PC-3 (cell line): ENCODE measurements around the gene XK. TPM values are rescaled to one million over a fixed set of nuclear protein-coding genes. Genes with fewer than 3 reads are reported as not detected.
"Not testable (repeated sequence)": the region's sequence is repeated elsewhere in the genome, so short reads cannot be mapped to it uniquely, and the experiment has no call there.

Source experiments
- ATAC-seq: fragments of 200-7000 bp; cut with Tn5 transposase; 2 replicates; pipeline ENCODE4 v1.9.1; 2020; ENCODE audit warnings: mild to moderate bottlenecking, moderate library complexity
- BruUV-seq: library from RNA; stranded (reverse); fragments of 400-500 nt; replicated peaks from 2 replicates; lab custom pipeline; 2021; lab: Mats Ljungman, UMichigan
- CTCF ChIA-PET: fragments of 300-600 bp; sonication (Branson Sonifier 250); formaldehyde crosslinking; loops from one replicate; lab custom pipeline; 2022; ENCODE audit warnings: antibody characterized with exemption; lab: Charles Lee
- POLR2A ChIA-PET: fragments of 300-600 bp; sonication (Branson Sonifier 250); formaldehyde crosslinking; loops from one replicate; lab custom pipeline; 2022; ENCODE audit warnings: antibody characterized with exemption; ENCODE audit not compliant: unreplicated experiment; lab: Charles Lee
- DNase-seq: peaks from one replicate; pipeline ENCODE4 v3.0.0-alpha.2; 2015
- H2AFZ ChIP-seq: fragments of 300-600 bp; sonication (generic); 2 replicates; pipeline ENCODE4 v1.6.0; 2016; ENCODE audit warnings: antibody characterized with exemption, low read length
- H3F3A ChIP-seq: fragments of 300-600 bp; sonication (generic); one replicate; pipeline ENCODE4 v1.6.0; 2017; ENCODE audit warnings: antibody characterized with exemption, low read length, control low read depth, mild to moderate bottlenecking; ENCODE audit not compliant: unreplicated experiment
- H3K27ac ChIP-seq: fragments of 300-600 bp; sonication (generic); 2 replicates; pipeline ENCODE4 v1.5.1; 2016; ENCODE audit warnings: mild to moderate bottlenecking, low read length
- H3K27me3 ChIP-seq: fragments of 300-600 bp; sonication (generic); 2 replicates; pipeline ENCODE4 v1.6.1; 2016; ENCODE audit warnings: low read length, mixed read lengths
- H3K36me3 ChIP-seq: fragments of 300-600 bp; sonication (generic); 2 replicates; pipeline ENCODE4 v1.6.1; 2016; ENCODE audit warnings: low read depth, mixed run types, low read length, mixed read lengths
- H3K4me1 ChIP-seq: fragments of 300-600 bp; sonication (generic); 2 replicates; pipeline ENCODE4 v1.5.1; 2016; ENCODE audit warnings: low read length; ENCODE audit not compliant: insufficient read depth
- H3K4me2 ChIP-seq: fragments of 300-600 bp; sonication (generic); 2 replicates; pipeline ENCODE4 v1.6.0; 2016; ENCODE audit warnings: low read length
- H3K4me3 ChIP-seq: fragments of 300-600 bp; sonication (generic); 2 replicates; pipeline ENCODE4 v1.5.1; 2016; ENCODE audit warnings: mild to moderate bottlenecking, low read length, mixed read lengths
- H3K79me2 ChIP-seq: fragments of 300-600 bp; sonication (generic); 2 replicates; pipeline ENCODE4 v1.6.1; 2017; ENCODE audit warnings: low read length, mixed read lengths
- H3K9ac ChIP-seq: fragments of 300-600 bp; sonication (generic); 2 replicates; pipeline ENCODE4 v1.6.0; 2016; ENCODE audit warnings: mild to moderate bottlenecking, low read length
- H3K9me2 ChIP-seq: fragments of 300-600 bp; sonication (generic); replicated peaks from 2 replicates; pipeline ENCODE4 v1.6.1; 2016; ENCODE audit warnings: mixed run types, low read length, mixed read lengths
- H3K9me3 ChIP-seq: fragments of 300-600 bp; sonication (generic); 2 replicates; pipeline ENCODE4 v1.6.1; 2016; ENCODE audit warnings: low read length, mixed read lengths
- H4K20me1 ChIP-seq: fragments of 300-600 bp; sonication (generic); 2 replicates; pipeline ENCODE4 v1.6.1; 2016; ENCODE audit warnings: low read length, mixed read lengths
- EZH2 ChIP-seq: fragments of 300-600 bp; sonication (generic); IDR thresholded peaks from one replicate; pipeline ENCODE4 v1.6.1; 2017; ENCODE audit warnings: antibody characterized with exemption, mild to moderate bottlenecking, low read length; ENCODE audit not compliant: unreplicated experiment
- EZH2phosphoT487 ChIP-seq: fragments of 300-600 bp; sonication (generic); IDR thresholded peaks from 2 replicates; pipeline ENCODE4 v1.6.1; 2018; ENCODE audit warnings: mild to moderate bottlenecking, antibody characterized with exemption, low read length, borderline replicate concordance
- intact Hi-C: fragments of 100-400 bp; cut with micrococcal nuclease; formaldehyde crosslinking; loops from 2 replicates; pipeline ENCODE4 v1.9.0; 2023
- total RNA-seq: library from RNA; depleted of rRNA; stranded (reverse); fragments of >200 nt; gene quantifications from 2 replicates; pipeline ENCODE4 v1.2.3, GENCODE V29; 2014
- TF ChIP-seq, protein P1 (sequence below): fragments of 300-600 bp; sonication (generic); conservative IDR thresholded peaks from 2 replicates; pipeline ENCODE4 v1.5.1; 2017; ENCODE audit warnings: antibody characterized with exemption, low read depth, mild to moderate bottlenecking, low read length

Gene XK
- total RNA-seq, 1 experiment from 2014 or later: 8.0 TPM

DNA sequence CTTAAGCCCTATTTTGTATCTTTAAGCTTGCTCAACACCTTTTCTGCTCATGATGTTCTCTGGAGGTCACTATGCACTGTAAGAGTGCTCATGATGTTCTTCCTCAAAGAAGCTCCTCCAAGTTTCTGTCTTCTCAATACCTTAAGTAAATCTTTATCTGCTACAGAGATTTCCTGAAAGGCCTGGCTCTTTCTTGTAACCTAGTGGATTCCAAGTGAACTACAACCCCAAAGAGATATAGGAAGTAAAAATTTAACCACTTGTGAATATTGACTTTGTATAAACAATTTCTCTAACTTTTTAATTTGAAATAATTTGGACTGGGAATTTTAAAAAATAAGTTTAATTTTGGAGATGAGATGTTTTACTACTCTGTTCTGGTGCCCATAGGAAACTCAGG is 39.3 kb upstream of the XK start:
- no peaks in the 10 kb centered on the region for H4K20me1 ChIP-seq
- DNase-seq: no peak
- no peaks in the 10 kb centered on the region for H3K36me3 ChIP-seq
- no peaks in the 10 kb centered on the region for H3K79me2 ChIP-seq
- peaks cover 18% of the 10 kb centered on the region for H3K4me1 ChIP-seq
- intact Hi-C loops: no loop called here
- no peak overlapping the region for H2AFZ ChIP-seq
- H3K9ac ChIP-seq: no peak overlapping the region
- no peaks in the 10 kb centered on the region for H3F3A ChIP-seq
- no peak for TF ChIP-seq EZH2
- TF ChIP-seq, protein P1, sequence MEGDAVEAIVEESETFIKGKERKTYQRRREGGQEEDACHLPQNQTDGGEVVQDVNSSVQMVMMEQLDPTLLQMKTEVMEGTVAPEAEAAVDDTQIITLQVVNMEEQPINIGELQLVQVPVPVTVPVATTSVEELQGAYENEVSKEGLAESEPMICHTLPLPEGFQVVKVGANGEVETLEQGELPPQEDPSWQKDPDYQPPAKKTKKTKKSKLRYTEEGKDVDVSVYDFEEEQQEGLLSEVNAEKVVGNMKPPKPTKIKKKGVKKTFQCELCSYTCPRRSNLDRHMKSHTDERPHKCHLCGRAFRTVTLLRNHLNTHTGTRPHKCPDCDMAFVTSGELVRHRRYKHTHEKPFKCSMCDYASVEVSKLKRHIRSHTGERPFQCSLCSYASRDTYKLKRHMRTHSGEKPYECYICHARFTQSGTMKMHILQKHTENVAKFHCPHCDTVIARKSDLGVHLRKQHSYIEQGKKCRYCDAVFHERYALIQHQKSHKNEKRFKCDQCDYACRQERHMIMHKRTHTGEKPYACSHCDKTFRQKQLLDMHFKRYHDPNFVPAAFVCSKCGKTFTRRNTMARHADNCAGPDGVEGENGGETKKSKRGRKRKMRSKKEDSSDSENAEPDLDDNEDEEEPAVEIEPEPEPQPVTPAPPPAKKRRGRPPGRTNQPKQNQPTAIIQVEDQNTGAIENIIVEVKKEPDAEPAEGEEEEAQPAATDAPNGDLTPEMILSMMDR: peak; percentile 37; the same call in 1 of the 2 replicates
- ChIA-PET POLR2A (no interaction called here), CTCF (interaction anchor here (0.7 kb wide), 1 partner anchor 45 kb away, joined by 3 read pairs; no protein-coding TSS in a partner anchor)
- no peak overlapping the region for H3K27ac ChIP-seq
- no peak for ATAC-seq
- no peaks in the 10 kb centered on the region for H3K9me3 ChIP-seq
- no TSS peak for BruUV-seq
- H3K9me2 ChIP-seq: no peaks in the 10 kb centered on the region
- no peaks in the 10 kb centered on the region for H3K27me3 ChIP-seq
- no peak overlapping the region for H3K4me2 ChIP-seq
- no peak overlapping the region for H3K4me3 ChIP-seq

DNA sequence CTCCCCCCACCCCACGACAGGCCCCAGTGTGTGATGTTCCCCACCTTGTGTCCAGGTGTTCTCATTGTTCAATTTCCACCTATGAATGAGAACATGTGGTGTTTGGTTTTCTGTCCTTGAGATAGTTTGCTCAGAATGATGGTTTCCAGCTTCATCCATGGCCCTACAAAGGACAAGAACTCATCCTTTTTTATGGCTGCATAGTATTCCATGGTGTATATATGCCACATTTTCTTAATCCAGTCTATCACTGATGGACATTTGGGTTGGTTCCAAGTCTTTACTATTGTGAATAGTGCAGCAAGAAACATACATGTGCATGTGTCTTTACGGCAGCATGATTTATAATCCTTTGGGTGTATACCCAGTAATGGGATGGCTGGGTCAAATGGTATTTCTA is 34.7 kb upstream of the XK start:
- H3K27me3 ChIP-seq, intact Hi-C loops, H3K9ac ChIP-seq, H3K4me2 ChIP-seq, H3K36me3 ChIP-seq, ATAC-seq, H3K27ac ChIP-seq, H3K79me2 ChIP-seq, H3K4me3 ChIP-seq, H3F3A ChIP-seq, DNase-seq, BruUV-seq, H3K9me2 ChIP-seq, CTCF ChIA-PET, POLR2A ChIA-PET, H3K4me1 ChIP-seq, H2AFZ ChIP-seq, H4K20me1 ChIP-seq, H3K9me3 ChIP-seq: not testable (repeated sequence)

DNA sequence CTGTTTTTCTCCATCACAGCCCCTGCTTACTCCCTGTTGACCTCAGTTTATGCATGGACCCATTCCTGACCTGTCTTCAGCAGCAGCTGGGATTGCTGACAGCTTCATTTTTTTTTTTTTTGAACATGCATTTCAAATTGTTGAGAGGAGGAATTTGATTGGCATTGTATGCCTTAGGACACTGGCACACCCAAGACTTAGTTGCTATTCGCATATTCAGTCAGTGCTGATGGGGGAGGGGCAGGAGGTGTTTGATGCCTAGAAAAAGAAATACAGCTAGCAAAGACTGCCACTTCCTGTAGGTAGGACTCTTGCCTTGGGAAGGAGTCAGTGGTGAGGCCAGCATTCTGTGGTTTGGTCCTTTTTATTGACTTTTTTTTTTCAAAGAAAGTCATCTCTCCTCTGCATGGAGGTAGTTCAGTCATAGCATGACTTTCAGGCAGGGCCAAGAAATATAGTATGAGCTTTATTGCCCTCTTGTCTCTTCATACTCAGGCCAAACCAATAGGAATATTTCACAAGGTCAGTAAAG is 33.6 kb upstream of the XK start:
- H3K4me1 ChIP-seq: no peaks in the 10 kb centered on the region; the same call in 1 of the 2 replicates
- ChIA-PET POLR2A (interaction anchor here (0.5 to 0.6 kb wide), 2 partner anchors 29 to 33 kb away, joined by 3 read pairs; partner anchors contain the start of gene XK), CTCF (no interaction called here)
- no peak overlapping the region for H3K9ac ChIP-seq
- H4K20me1 ChIP-seq: no peaks in the 10 kb centered on the region
- no peak overlapping the region for H3K4me2 ChIP-seq
- H3F3A ChIP-seq: no peaks in the 10 kb centered on the region
- no peak overlapping the region for H3K27ac ChIP-seq
- intact Hi-C loops: no loop called here
- no peaks in the 10 kb centered on the region for H3K9me3 ChIP-seq
- H2AFZ ChIP-seq: no peak overlapping the region
- H3K4me3 ChIP-seq: no peak overlapping the region
- no peaks in the 10 kb centered on the region for H3K79me2 ChIP-seq
- DNase-seq (peak; percentile 56), ATAC-seq (peak; percentile 27; the same call in 1 of the 2 replicates)
- H3K9me2 ChIP-seq: no peaks in the 10 kb centered on the region
- no TSS peak for BruUV-seq
- H3K36me3 ChIP-seq: no peaks in the 10 kb centered on the region
- TF ChIP-seq EZH2phosphoT487 (no peak), EZH2 (no peak)
- TF ChIP-seq, protein P1: no peak
- H3K27me3 ChIP-seq: no peaks in the 10 kb centered on the region
